ENCODE results near the gene MUSTN1. TPM values are rescaled to one million over a fixed set of nuclear protein-coding genes. Genes with fewer than 3 reads are reported as not detected.

MUSTN1 gene
- total RNA-seq, 1 donor from 2014 or later: 3.5 TPM

DNA sequence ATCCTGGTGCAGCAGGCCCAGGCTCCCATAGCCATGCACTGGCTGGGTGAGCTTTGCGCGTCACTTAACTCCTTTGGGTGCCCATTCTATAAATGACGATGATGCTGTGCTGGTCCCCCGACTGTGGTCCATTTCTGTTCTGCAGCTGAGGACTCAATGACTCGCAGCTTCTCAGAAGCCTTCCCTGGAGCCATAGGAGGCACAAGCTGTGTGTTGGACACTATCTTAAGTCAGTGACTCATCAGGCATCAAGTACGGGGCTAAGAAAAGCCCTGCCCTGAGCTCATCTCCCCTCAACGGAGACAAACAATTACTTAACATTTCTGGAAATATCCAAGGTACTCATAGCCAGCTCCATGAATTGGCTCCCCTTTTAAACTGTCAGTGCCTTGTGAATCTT is 13.8 kb upstream of the MUSTN1 start:
- peaks cover 16% of the 10 kb centered on the region for H3K4me1 Mint-ChIP-seq (ENCODE audit: low read depth, unreplicated experiment)
- TF ChIP-seq, protein P1, sequence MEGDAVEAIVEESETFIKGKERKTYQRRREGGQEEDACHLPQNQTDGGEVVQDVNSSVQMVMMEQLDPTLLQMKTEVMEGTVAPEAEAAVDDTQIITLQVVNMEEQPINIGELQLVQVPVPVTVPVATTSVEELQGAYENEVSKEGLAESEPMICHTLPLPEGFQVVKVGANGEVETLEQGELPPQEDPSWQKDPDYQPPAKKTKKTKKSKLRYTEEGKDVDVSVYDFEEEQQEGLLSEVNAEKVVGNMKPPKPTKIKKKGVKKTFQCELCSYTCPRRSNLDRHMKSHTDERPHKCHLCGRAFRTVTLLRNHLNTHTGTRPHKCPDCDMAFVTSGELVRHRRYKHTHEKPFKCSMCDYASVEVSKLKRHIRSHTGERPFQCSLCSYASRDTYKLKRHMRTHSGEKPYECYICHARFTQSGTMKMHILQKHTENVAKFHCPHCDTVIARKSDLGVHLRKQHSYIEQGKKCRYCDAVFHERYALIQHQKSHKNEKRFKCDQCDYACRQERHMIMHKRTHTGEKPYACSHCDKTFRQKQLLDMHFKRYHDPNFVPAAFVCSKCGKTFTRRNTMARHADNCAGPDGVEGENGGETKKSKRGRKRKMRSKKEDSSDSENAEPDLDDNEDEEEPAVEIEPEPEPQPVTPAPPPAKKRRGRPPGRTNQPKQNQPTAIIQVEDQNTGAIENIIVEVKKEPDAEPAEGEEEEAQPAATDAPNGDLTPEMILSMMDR (IDR thresholded peaks at IDR 0.05; ENCODE audit: partially characterized antibody, unreplicated experiment): no peak
- H3K27ac Mint-ChIP-seq (ENCODE audit: unreplicated experiment): no peak overlapping the region

DNA sequence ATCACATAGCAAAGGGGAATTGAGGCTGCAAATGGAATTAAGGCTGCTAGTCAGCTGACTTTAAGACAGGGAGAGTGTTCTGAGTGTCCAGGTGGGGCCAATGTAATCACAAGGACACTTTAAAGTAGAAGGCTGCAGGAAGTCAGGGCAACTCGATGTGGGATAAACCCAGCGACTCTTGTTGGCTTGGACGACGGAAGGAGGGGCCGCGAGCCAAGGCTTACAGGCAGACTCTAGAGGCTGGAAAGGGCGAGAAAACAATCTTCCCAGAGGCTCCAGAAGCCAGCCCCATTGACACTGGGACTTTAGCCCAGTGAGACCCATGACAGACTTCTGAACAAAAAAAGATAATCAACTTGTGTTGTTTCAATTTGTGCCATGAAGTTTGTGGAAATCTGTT is 12.9 kb upstream of the MUSTN1 start:
- H3K27me3 Mint-ChIP-seq (ENCODE audit: unreplicated experiment): peaks cover 8% of the 10 kb centered on the region
- H3K9me3 Mint-ChIP-seq (ENCODE audit: unreplicated experiment): peaks cover 2% of the 10 kb centered on the region
- TF ChIP-seq, protein P1 (IDR thresholded peaks at IDR 0.05; ENCODE audit: partially characterized antibody, unreplicated experiment): no peak
- no peak for DNase-seq
- H3K36me3 Mint-ChIP-seq (ENCODE audit: unreplicated experiment): no peaks in the 10 kb centered on the region
- peaks cover 19% of the 10 kb centered on the region for H3K4me1 Mint-ChIP-seq (ENCODE audit: low read depth, unreplicated experiment)
- no peak overlapping the region for H3K4me3 Mint-ChIP-seq (ENCODE audit: unreplicated experiment)
- H3K27ac Mint-ChIP-seq (ENCODE audit: unreplicated experiment): no peak overlapping the region

More for the DNA sequence above, 13.8 kb upstream of the MUSTN1 start:
- DNase-seq: no peak
- peaks cover 2% of the 10 kb centered on the region for H3K9me3 Mint-ChIP-seq (ENCODE audit: unreplicated experiment)
- H3K27me3 Mint-ChIP-seq (ENCODE audit: unreplicated experiment): peaks cover 8% of the 10 kb centered on the region
- H3K36me3 Mint-ChIP-seq (ENCODE audit: unreplicated experiment): no peaks in the 10 kb centered on the region
- H3K4me3 Mint-ChIP-seq (ENCODE audit: unreplicated experiment): no peak overlapping the region

DNA sequence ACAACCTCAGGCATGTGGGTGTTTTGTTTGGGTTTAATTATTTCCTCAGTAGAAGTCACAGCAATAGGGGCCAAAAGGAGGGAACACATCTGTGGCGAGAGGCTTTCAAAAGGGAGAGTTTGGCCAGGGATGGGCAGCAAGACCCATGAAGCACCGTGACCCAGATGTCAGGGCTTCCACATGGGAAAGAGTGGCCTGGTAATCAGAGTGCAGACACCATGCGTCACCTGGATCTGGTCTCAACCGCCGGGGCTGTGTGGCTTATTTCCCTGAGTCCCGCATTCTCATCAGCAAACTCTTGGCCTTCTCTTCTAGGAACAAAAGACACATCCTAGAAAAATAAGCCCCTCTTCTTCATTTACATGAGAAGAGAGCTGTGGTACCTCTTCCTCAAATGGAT is 12.4 kb upstream of the MUSTN1 start:
- TF ChIP-seq, protein P1 (IDR thresholded peaks at IDR 0.05; ENCODE audit: partially characterized antibody, unreplicated experiment): no peak
- no peak overlapping the region for H3K4me3 Mint-ChIP-seq (ENCODE audit: unreplicated experiment)

DNA sequence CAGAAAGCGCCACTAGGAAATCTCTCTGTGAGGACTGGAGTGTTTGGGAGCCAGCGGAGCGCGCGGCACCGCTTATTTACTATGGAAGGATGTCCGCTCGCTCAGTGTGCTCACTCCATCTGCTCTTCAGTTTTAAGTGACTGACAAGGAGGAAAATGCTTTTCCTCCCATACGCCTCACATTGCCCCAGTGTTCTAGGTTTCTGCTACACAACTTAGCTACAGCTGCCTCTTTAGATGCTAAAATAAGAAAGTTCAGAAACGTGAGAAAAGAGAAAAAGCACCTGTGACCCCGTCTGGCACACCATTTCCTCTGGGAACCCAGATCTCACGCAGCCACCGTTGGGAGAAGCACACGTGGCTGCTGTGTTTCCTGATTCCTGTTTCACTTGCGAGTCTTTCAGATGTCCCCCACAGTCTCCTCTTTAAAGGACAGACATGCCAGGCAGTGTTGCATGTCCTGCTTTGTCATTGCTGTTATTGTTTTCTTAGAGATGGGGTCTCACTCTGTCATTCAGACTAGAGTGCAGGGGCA is 11.7 kb upstream of the MUSTN1 start:
- Mint-ChIP-seq H3K4me1 (ENCODE audit: low read depth, unreplicated experiment) (peaks cover 23% of the 10 kb centered on the region), H3K27ac (ENCODE audit: unreplicated experiment) (peak overlapping the region; percentile 91)

More for the DNA sequence above, 12.4 kb upstream of the MUSTN1 start:
- no peak for DNase-seq
- peaks cover 8% of the 10 kb centered on the region for H3K27me3 Mint-ChIP-seq (ENCODE audit: unreplicated experiment)
- peak overlapping the region; percentile 25 for H3K27ac Mint-ChIP-seq (ENCODE audit: unreplicated experiment)
- no peaks in the 10 kb centered on the region for H3K36me3 Mint-ChIP-seq (ENCODE audit: unreplicated experiment)
- peaks cover 23% of the 10 kb centered on the region for H3K4me1 Mint-ChIP-seq (ENCODE audit: low read depth, unreplicated experiment)
- peaks cover 2% of the 10 kb centered on the region for H3K9me3 Mint-ChIP-seq (ENCODE audit: unreplicated experiment)

More for the DNA sequence above, 11.7 kb upstream of the MUSTN1 start:
- TF ChIP-seq, protein P1 (IDR thresholded peaks at IDR 0.05; ENCODE audit: partially characterized antibody, unreplicated experiment): no peak
- H3K9me3 Mint-ChIP-seq (ENCODE audit: unreplicated experiment): peaks cover 2% of the 10 kb centered on the region
- no peaks in the 10 kb centered on the region for H3K36me3 Mint-ChIP-seq (ENCODE audit: unreplicated experiment)
- no peak for DNase-seq
- H3K27me3 Mint-ChIP-seq (ENCODE audit: unreplicated experiment): peaks cover 4% of the 10 kb centered on the region
- H3K4me3 Mint-ChIP-seq (ENCODE audit: unreplicated experiment): peak overlapping the region; percentile 60
